Peyer's patch (tissue), 4 donors: ENCODE measurements around the gene CEP85. TPM values are rescaled to one million over a fixed set of nuclear protein-coding genes. Genes with fewer than 3 reads are reported as not detected.

ENCODE experiments used
- DNase-seq, 3 donors: peaks; one replicate each; pipeline ENCODE4 v3.0.0-alpha.2; 2017 to 2019
- H3K27ac ChIP-seq, 4 donors: fragments of 200-600 bp; sonication (generic); one replicate each; pipeline ENCODE4 v1.5.1; 2016 to 2019
- H3K27me3 ChIP-seq, 2 donors: fragments of 200-600 bp; sonication (generic); one replicate each; pipeline ENCODE4 v1.5.1; 2019
- H3K36me3 ChIP-seq, 3 donors: fragments of 200-600 bp; sonication (generic); one replicate each; pipeline ENCODE4 v1.5.1; 2016 to 2019
- H3K4me1 ChIP-seq, 4 donors: fragments of 200-600 bp; sonication (generic); one replicate each; pipeline ENCODE4 v1.5.1; 2016 to 2019
- H3K4me3 ChIP-seq, 4 donors: fragments of 200-600 bp; sonication (generic); 1 replicate in 3 of 4; 2 replicates in 1 of 4; pipeline ENCODE4 v1.5.1; 2016 to 2019; ENCODE audit warnings: mild to moderate bottlenecking in 1 of 4
- H3K9me3 ChIP-seq, 4 donors: fragments of 200-600 bp; sonication (generic); one replicate each; pipeline ENCODE4 v1.5.1; 2016 to 2019; ENCODE audit warnings: mild to moderate bottlenecking in 1 of 4
- CTCF ChIP-seq, 6 experiments: fragments of 450-650 bp in 4 of 6; fragments of 200-600 bp in 2 of 6; sonication (generic) in 1 of 6; IDR thresholded peaks; one replicate each; pipeline ENCODE4 v1.5.1; 2017 to 2019; ENCODE audit warnings: antibody characterized with exemption in 6 of 6, mild to moderate bottlenecking in 3 of 6, moderate library complexity in 1 of 6
- POLR2A ChIP-seq, 2 donors: fragments of 450-650 bp; IDR thresholded peaks; one replicate each; pipeline ENCODE4 v1.5.1; 2017; ENCODE audit warnings: antibody characterized with exemption in 2 of 2, mild to moderate bottlenecking in 2 of 2, moderate library complexity in 2 of 2
- total RNA-seq, 4 donors: library from RNA; depleted of rRNA; stranded (reverse); fragments of >200 nt; gene quantifications; one replicate each; pipeline ENCODE4 v1.1.0, GENCODE V29; 2016

The CEP85 gene
- total RNA-seq, 4 donors from 2014 or later: 11.0 to 32.2 (median 12.9) TPM

- H3K27ac ChIP-seq: no peak overlapping the region
- no peaks in the 10 kb centered on the region for H3K27me3 ChIP-seq
- DNase-seq: no peak
- H3K36me3 ChIP-seq: peaks cover 0 to 15% (median 0%) of the 10 kb centered on the region in 3 donors
- H3K4me3 ChIP-seq: no peak overlapping the region
- no peaks in the 10 kb centered on the region for H3K9me3 ChIP-seq
- TF ChIP-seq POLR2A (IDR thresholded peaks at IDR 0.05) (no peak), CTCF (IDR thresholded peaks at IDR 0.05) (no peak)
- no peaks in the 10 kb centered on the region for H3K4me1 ChIP-seq
Measured at GRCh38 chr1:26189751-26190275, 44.2 kb upstream of the CEP85 start.

- no peak for DNase-seq
- Histone ChIP-seq H3K36me3 (peaks cover 0 to 13% (median 0%) of the 10 kb centered on the region in 3 donors), H3K9me3 (no peaks in the 10 kb centered on the region), H3K27ac (no peak within 1 kb of the TSS), H3K27me3 (no peaks in the 10 kb centered on the region), H3K4me3 (no peak within 1 kb of the TSS), H3K4me1 (no peaks in the 10 kb centered on the region)
- TF ChIP-seq CTCF (IDR thresholded peaks at IDR 0.05) (peak in 1 of 6 experiments; percentile 21), POLR2A (IDR thresholded peaks at IDR 0.05) (no peak)
Measured at GRCh38 chr1:26190373-26190987, 43.5 kb upstream of the CEP85 start, which contains the start of gene CATSPER4. CATSPER4 (plus strand) TSS chr1:26190602; CDS start chr1:26190628, 26 bp downstream.

- no peak overlapping the region for H3K27ac ChIP-seq
- H3K4me1 ChIP-seq: no peaks in the 10 kb centered on the region
- peaks cover 0 to 13% (median 0%) of the 10 kb centered on the region in 3 donors for H3K36me3 ChIP-seq
- H3K4me3 ChIP-seq: no peak overlapping the region
- H3K9me3 ChIP-seq: no peaks in the 10 kb centered on the region
- DNase-seq: no peak
- TF ChIP-seq CTCF (IDR thresholded peaks at IDR 0.05) (no peak), POLR2A (IDR thresholded peaks at IDR 0.05) (no peak)
- H3K27me3 ChIP-seq: no peaks in the 10 kb centered on the region
Measured at GRCh38 chr1:26191739-26192138, 42.3 kb upstream of the CEP85 start.

GRCh38 chr1:26195805-26196204 is 38.2 kb upstream of the CEP85 start:
- no peak overlapping the region for H3K27ac ChIP-seq
- H3K9me3 ChIP-seq: no peaks in the 10 kb centered on the region
- no peak for DNase-seq
- no peak for TF ChIP-seq CTCF (IDR thresholded peaks at IDR 0.05)
- no peak for TF ChIP-seq POLR2A (IDR thresholded peaks at IDR 0.05)
- H3K36me3 ChIP-seq: no peaks in the 10 kb centered on the region
- no peak overlapping the region for H3K4me3 ChIP-seq
- no peaks in the 10 kb centered on the region for H3K27me3 ChIP-seq
- no peaks in the 10 kb centered on the region for H3K4me1 ChIP-seq

GRCh38 chr1:26197301-26197700 is 36.7 kb upstream of the CEP85 start:
- no peak for DNase-seq
- H3K9me3 ChIP-seq: no peaks in the 10 kb centered on the region
- no peaks in the 10 kb centered on the region for H3K4me1 ChIP-seq
- H3K27ac ChIP-seq: no peak overlapping the region
- H3K27me3 ChIP-seq: no peaks in the 10 kb centered on the region
- no peak overlapping the region for H3K4me3 ChIP-seq
- no peak for TF ChIP-seq POLR2A (IDR thresholded peaks at IDR 0.05)
- TF ChIP-seq CTCF (IDR thresholded peaks at IDR 0.05): no peak
- H3K36me3 ChIP-seq: no peaks in the 10 kb centered on the region
